Muscle of leg (tissue), 11 donors: ENCODE measurements around the gene PSMG2. TPM values are rescaled to one million over a fixed set of nuclear protein-coding genes. Genes with fewer than 3 reads are reported as not detected.
"Not testable (repeated sequence)": the region's sequence is repeated elsewhere in the genome, so short reads cannot be mapped to it uniquely, and the experiment has no call there.

Source experiments
- DNase-seq: peaks from one replicate; pipeline ENCODE4 v3.0.0; 2013
- H3K27ac ChIP-seq: one replicate; pipeline ENCODE4 v1.5.1; 2013; ENCODE audit warnings: mild to moderate bottlenecking, low read length, control low read depth
- H3K27me3 ChIP-seq: one replicate; pipeline ENCODE4 v1.6.1; 2013; ENCODE audit warnings: low read length; ENCODE audit not compliant: control insufficient read depth, insufficient read depth
- H3K36me3 ChIP-seq: one replicate; pipeline ENCODE4 v1.6.1; 2013; ENCODE audit warnings: low read length; ENCODE audit not compliant: control insufficient read depth, insufficient read depth
- H3K4me1 ChIP-seq: one replicate; pipeline ENCODE4 v1.6.1; 2013; ENCODE audit warnings: low read length; ENCODE audit not compliant: control insufficient read depth, insufficient read depth
- H3K4me3 ChIP-seq: one replicate; pipeline ENCODE4 v1.5.1; 2013; ENCODE audit warnings: low read length, control low read depth
- H3K9me3 ChIP-seq: replicated peaks from 2 replicates; pipeline ENCODE4 v1.6.1; 2013; ENCODE audit warnings: low read depth, low read length; ENCODE audit not compliant: control insufficient read depth
- WGBS: methylation state at CpG from one replicate; pipeline ENCODE4 v1.1.5; 2013; ENCODE audit warnings: missing lambda C conversion rate; ENCODE audit not compliant: insufficient coverage; 5-methylcytosine and 5-hydroxymethylcytosine counted together
- polyA plus RNA-seq, 8 donors: library from polyadenylated mRNA; unstranded; fragments of 120-200 nt; gene quantifications; one replicate each; pipeline versions ENCODE4 v1.2.1 to v1.2.3, GENCODE V29; 2013; ENCODE audit warnings: inconsistent platforms in 1 of 8, low replicate concordance in 1 of 8; ENCODE audit not compliant: insufficient read length in 8 of 8, insufficient read depth in 1 of 8
- total RNA-seq: library from RNA; stranded (reverse); fragments of 120-200 nt; gene quantifications from one replicate; pipeline ENCODE4 v1.2.4, GENCODE V29; 2013

Gene PSMG2
- total and polyA plus RNA-seq, 9 donors: 40.4 to 61.0 (median 46.5) TPM

GRCh38 chr18:12756619-12757239 lies 53.9 kb downstream of the PSMG2 start:
- DNase-seq, H3K4me3 ChIP-seq, H3K9me3 ChIP-seq, H3K36me3 ChIP-seq, H3K27ac ChIP-seq, H3K4me1 ChIP-seq, H3K27me3 ChIP-seq: not testable (repeated sequence)
- 83% methylated on average over 8 of the region's 14 CpGs for WGBS

GRCh38 chr18:12758566-12758965 lies 55.7 kb downstream of the PSMG2 start:
- H3K9me3 ChIP-seq, H3K27ac ChIP-seq, H3K4me3 ChIP-seq, DNase-seq, H3K36me3 ChIP-seq, H3K27me3 ChIP-seq, H3K4me1 ChIP-seq: not testable (repeated sequence)
- 100% methylated on average over 1 of the region's 3 CpGs for WGBS

DNA sequence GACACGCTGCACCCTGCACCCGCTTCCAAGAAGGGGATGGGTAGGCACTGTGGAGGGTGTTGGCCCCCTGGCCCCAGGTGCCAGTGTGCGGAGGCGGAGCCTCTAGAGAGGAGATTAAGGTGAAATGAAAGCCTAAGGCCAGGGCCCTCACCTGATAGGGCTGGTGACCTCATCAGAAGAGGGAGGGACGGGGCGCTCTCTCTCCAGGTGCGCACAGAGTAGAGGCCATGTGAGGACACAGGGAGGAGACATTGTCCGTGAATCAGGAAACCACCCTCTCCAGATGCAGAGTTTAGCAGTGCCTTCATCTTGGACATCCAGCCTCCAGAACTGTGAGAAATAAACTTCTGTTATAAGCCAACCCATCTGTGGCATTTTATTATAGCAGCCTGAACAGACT lies 62.3 kb downstream of the PSMG2 start:
- Histone ChIP-seq H3K27me3 (no peaks in the 10 kb centered on the region), H3K4me1 (no peaks in the 10 kb centered on the region), H3K27ac (no peak overlapping the region), H3K9me3 (no peaks in the 10 kb centered on the region), H3K4me3 (no peak overlapping the region), H3K36me3 (no peaks in the 10 kb centered on the region)
- DNase-seq: no peak
- 82% methylated on average over 6 of the region's 8 CpGs for WGBS

GRCh38 chr18:12765586-12765985 lies 62.7 kb downstream of the PSMG2 start:
- H3K9me3 ChIP-seq: no peaks in the 10 kb centered on the region
- no peaks in the 10 kb centered on the region for H3K36me3 ChIP-seq
- no peak for DNase-seq
- no peaks in the 10 kb centered on the region for H3K27me3 ChIP-seq
- H3K4me1 ChIP-seq: no peaks in the 10 kb centered on the region
- H3K27ac ChIP-seq: no peak overlapping the region
- no peak overlapping the region for H3K4me3 ChIP-seq
- WGBS: 67% methylated on average over 3 of the region's 11 CpGs

DNA sequence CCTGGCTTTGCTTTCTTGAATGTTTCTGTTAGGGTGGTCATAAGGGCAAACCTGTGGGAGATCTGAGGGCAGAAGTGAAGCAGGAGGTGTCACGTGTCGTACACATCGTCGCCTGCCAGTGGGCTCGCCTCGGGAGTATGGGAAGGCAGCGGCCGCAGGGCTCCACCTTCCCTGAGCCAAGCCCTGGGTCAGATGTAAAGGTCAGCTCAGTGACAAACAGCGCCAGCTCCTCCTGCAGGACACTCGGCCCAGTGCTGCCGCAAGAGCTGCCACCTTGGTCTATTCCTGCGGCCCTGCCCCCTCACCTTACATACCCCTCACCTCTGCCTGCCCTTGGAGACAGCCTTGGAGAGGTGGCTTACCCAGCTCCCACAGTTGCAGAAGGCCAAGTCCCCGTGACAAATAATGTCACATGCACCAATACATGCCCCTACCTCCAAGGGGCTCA lies 64.2 kb downstream of the PSMG2 start:
- Histone ChIP-seq H3K4me3 (no peak overlapping the region), H3K4me1 (no peaks in the 10 kb centered on the region), H3K36me3 (no peaks in the 10 kb centered on the region), H3K9me3 (no peaks in the 10 kb centered on the region), H3K27me3 (no peaks in the 10 kb centered on the region), H3K27ac (no peak overlapping the region)
- no peak for DNase-seq
- WGBS: 24% methylated on average over 11 of the region's 13 CpGs

DNA sequence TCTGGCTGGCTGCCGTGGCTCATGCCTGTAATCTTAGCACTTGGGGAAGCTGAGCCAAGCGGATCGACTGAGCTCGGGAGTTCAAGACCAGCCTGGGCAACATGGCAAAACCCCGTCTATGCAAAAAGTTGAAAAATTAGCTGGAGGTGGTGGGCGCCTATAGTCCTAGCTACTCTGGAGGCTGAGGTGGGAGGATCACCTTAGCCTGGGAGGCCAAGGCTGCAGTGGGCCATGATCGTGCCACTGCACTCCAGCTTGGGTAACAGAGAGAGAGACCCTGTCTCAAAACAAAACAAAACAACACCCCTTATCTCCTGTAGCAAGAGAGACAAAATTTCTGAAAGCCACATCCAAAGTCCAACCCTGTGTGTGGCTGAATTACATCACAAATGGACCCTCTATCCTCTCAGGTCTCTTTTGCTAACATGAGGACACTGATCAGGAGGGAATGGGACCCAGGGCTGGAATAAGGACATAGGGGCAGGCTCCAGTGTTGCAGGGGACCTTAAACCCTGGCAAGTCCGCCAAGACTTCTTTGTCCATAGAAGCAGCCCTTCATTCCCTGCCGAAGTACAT lies 64.8 kb downstream of the PSMG2 start:
- H3K9me3 ChIP-seq: no peaks in the 10 kb centered on the region
- H3K36me3 ChIP-seq: no peaks in the 10 kb centered on the region
- no peak overlapping the region for H3K4me3 ChIP-seq
- no peaks in the 10 kb centered on the region for H3K27me3 ChIP-seq
- H3K27ac ChIP-seq: no peak overlapping the region
- H3K4me1 ChIP-seq: no peaks in the 10 kb centered on the region
- no peak for DNase-seq
- WGBS: 94% methylated on average over 6 of the region's 9 CpGs

GRCh38 chr18:12768625-12769024 lies 65.8 kb downstream of the PSMG2 start:
- WGBS: no CpG with 5 or more reads among the region's 3 CpGs
- no peaks in the 10 kb centered on the region for H3K4me1 ChIP-seq
- DNase-seq: no peak

DNA sequence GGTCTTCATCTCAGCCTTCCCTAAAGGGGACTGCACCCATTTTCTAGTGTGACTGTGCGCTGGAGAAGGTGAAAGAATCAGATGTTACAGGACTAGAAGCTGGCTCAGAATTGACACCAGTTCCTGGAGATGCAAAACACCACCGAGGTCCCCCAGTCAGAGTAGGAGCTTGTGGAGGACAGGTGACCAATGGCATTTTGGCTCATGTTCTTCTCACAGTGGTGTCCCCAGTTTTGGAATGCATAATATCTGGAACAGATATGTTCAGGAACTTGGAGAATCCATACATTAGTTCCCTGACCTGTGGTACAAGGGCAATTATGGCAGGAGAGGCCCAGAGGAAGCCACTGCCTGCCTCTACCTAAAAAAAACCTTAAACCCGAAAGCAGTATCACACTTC lies 66.3 kb downstream of the PSMG2 start:
- H3K36me3 ChIP-seq: no peaks in the 10 kb centered on the region
- 100% methylated on average over 1 of the region's 3 CpGs for WGBS

More at GRCh38 chr18:12768625-12769024, 65.8 kb downstream of the PSMG2 start:
- no peaks in the 10 kb centered on the region for H3K9me3 ChIP-seq
- no peaks in the 10 kb centered on the region for H3K36me3 ChIP-seq
- no peak overlapping the region for H3K27ac ChIP-seq
- no peak overlapping the region for H3K4me3 ChIP-seq
- H3K27me3 ChIP-seq: no peaks in the 10 kb centered on the region

DNA sequence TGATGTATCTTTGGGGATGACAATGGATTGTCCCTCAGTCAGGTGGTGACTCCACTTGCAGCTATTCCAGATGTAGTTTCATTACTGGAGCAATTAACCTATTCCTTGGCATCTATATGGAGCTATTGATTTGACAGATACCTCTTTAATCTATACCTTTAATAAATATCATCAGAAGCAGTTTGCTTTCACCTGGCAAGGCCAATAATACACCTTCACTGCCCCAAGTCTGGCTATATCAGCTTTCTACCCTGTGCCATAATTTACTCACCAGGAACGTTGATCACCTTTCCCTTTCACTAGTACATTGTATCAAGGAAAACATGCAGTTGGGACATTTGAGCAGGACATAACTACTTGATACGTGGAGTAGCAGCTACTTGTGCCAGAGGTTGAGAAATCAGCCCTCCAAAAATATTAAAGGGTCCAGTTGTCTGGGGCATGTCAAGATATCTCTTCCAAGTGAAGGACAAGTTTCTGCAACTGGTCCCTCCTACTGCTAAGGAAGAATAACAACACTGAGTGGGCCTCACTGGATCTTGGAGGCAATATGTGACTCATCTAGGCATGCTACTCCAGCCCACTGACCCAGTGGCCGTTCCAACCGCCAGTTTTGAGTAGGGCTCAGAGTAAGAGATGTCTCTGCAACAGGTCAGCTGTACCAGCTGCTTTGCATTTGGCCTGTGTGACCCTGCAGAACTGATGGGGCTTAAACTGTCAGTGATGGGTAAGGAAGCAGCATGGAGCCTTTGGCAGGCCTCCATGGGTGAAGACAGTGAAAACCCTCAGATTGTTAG lies 67.0 kb downstream of the PSMG2 start:
- no peaks in the 10 kb centered on the region for H3K9me3 ChIP-seq
- no peaks in the 10 kb centered on the region for H3K27me3 ChIP-seq
- H3K27ac ChIP-seq: no peak overlapping the region
- H3K4me1 ChIP-seq: no peaks in the 10 kb centered on the region
- WGBS: no CpG with 5 or more reads among the region's 4 CpGs
- DNase-seq: no peak
- no peak overlapping the region for H3K4me3 ChIP-seq
- no peaks in the 10 kb centered on the region for H3K36me3 ChIP-seq

More for the DNA sequence above, 66.3 kb downstream of the PSMG2 start:
- H3K4me3 ChIP-seq: no peak overlapping the region
- no peaks in the 10 kb centered on the region for H3K27me3 ChIP-seq
- no peak for DNase-seq
- no peak overlapping the region for H3K27ac ChIP-seq
- no peaks in the 10 kb centered on the region for H3K9me3 ChIP-seq
- H3K4me1 ChIP-seq: no peaks in the 10 kb centered on the region

GRCh38 chr18:12770469-12771219 lies 67.8 kb downstream of the PSMG2 start:
- no peaks in the 10 kb centered on the region for H3K9me3 ChIP-seq
- H3K4me1 ChIP-seq: no peaks in the 10 kb centered on the region
- H3K27me3 ChIP-seq: peaks cover 2% of the 10 kb centered on the region
- H3K36me3 ChIP-seq: no peaks in the 10 kb centered on the region
- no peak for DNase-seq
- H3K27ac ChIP-seq: no peak overlapping the region
- 91% methylated on average over 9 of the region's 15 CpGs for WGBS
- no peak overlapping the region for H3K4me3 ChIP-seq
